GM21723 (cell line): Measurements from ENCODE around the gene PRR7.
A peak's percentile ranks its signal among the peaks of the same experiment; 100 is the strongest.
"Not testable (repeated sequence)": the region's sequence is repeated elsewhere in the genome, so short reads cannot be mapped to it uniquely, and the experiment has no call there.

ENCODE experiments used
- ATAC-seq: cut with Tn5 transposase; IDR thresholded peaks from one replicate; pipeline ENCODE4 v1.9.1; 2021; ENCODE audit warnings: mild to moderate bottlenecking, moderate library complexity; ENCODE audit not compliant: unreplicated experiment

The PRR7 gene

GRCh38 chr5:177446200-177447065 lies at the start of gene PRR7:
Gene PRR7, plus strand, starts transcription at chr5:177446814. Its CDS starts 8,254 bp downstream, at chr5:177455068.
- ATAC-seq: peak; percentile 46

GRCh38 chr5:177397875-177398390 lies 48.7 kb upstream of the PRR7 start:
- ATAC-seq: no peak

- ATAC-seq: no peak
Observed at GRCh38 chr5:177399997-177400868, 46.4 kb upstream of the PRR7 start, which contains the start of gene PFN3. Gene PFN3, minus strand, starts transcription at chr5:177400661. Its CDS starts 85 bp downstream, at chr5:177400576.

- ATAC-seq: no peak
Observed at GRCh38 chr5:177402271-177403043, 44.2 kb upstream of the PRR7 start.

- ATAC-seq: peak; percentile 21
Observed at GRCh38 chr5:177403102-177403791, 43.4 kb upstream of the PRR7 start.

- peak; percentile 82 for ATAC-seq
Observed at GRCh38 chr5:177403792-177404640, 42.6 kb upstream of the PRR7 start.

GRCh38 chr5:177404641-177405179 lies 41.9 kb upstream of the PRR7 start:
- ATAC-seq: no peak

GRCh38 chr5:177405312-177405711 lies 41.3 kb upstream of the PRR7 start:
- no peak for ATAC-seq

- no peak for ATAC-seq
Observed at GRCh38 chr5:177405805-177406204, 40.8 kb upstream of the PRR7 start.

GRCh38 chr5:177409043-177409801 lies 37.4 kb upstream of the PRR7 start, which contains the start of gene F12:
Gene F12, minus strand, starts transcription at chr5:177409564. Its CDS starts 37 bp downstream, at chr5:177409527.
- no peak for ATAC-seq

GRCh38 chr5:177410575-177410974 lies 36.0 kb upstream of the PRR7 start:
- no peak for ATAC-seq

GRCh38 chr5:177412603-177413233 lies 33.9 kb upstream of the PRR7 start:
- peak; percentile 80 for ATAC-seq

- ATAC-seq: no peak
Observed at GRCh38 chr5:177414481-177414880, 32.1 kb upstream of the PRR7 start.

- not testable (repeated sequence) for ATAC-seq
Observed at GRCh38 chr5:177417081-177417480, 29.5 kb upstream of the PRR7 start.

GRCh38 chr5:177419046-177419445 lies 27.6 kb upstream of the PRR7 start:
- no peak for ATAC-seq

- ATAC-seq: not testable (repeated sequence)
Observed at GRCh38 chr5:177420472-177420871, 26.1 kb upstream of the PRR7 start.

- ATAC-seq: no peak
Observed at GRCh38 chr5:177421062-177421798, 25.4 kb upstream of the PRR7 start.
